HG02588 (cell line): ENCODE measurements around the gene ZFYVE27.

Source experiments
- ATAC-seq: cut with Tn5 transposase; IDR thresholded peaks from one replicate; pipeline ENCODE4 v1.9.1; 2021; ENCODE audit warnings: mild to moderate bottlenecking, moderate library complexity; ENCODE audit not compliant: unreplicated experiment

The ZFYVE27 gene

DNA sequence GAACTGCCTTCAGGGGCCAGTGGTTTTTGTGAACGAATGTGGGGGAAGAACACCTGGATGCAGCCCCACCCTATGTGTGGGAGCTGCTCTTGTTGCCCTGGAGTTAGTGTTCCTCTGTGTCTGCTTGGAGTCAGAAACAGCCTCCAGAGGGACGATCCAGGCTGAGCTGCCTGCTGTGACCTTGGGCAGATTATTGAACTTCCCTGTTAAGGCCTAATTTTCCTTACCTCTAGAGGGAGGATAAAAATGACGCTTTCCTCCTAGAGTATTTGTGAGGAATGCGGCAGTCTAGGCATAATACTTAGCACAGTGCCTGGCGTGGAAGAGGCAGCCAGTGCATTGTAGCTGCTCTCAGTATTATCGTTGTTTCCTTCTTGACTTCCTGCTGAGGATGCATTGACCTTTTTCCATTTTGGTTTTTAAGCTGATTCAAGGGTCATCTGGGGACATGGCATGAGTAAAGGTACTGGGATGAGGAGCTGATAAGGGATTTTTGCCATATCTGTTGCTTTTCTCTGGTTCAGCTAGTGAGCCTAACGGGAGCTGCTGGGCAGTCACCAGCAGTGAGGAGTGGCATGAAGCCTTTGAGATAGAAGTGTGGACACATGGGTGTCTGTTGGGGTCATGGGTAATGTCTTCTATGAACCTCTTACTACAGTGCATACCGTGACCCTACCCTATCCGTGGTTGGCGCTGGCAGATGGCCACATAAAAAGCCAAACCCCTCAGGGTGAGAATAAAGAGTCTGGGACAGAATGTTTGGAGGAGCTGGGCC is 6.4 kb downstream of the ZFYVE27 start:
- no peak for ATAC-seq

GRCh38 chr10:97744405-97745035 is 7.6 kb downstream of the ZFYVE27 start:
- no peak for ATAC-seq

GRCh38 chr10:97747573-97747972 is 10.6 kb downstream of the ZFYVE27 start:
- ATAC-seq, result no peak

- no peak for ATAC-seq
These were observed 11.2 kb downstream of the ZFYVE27 start for GRCh38 chr10:97748116-97748515.

DNA sequence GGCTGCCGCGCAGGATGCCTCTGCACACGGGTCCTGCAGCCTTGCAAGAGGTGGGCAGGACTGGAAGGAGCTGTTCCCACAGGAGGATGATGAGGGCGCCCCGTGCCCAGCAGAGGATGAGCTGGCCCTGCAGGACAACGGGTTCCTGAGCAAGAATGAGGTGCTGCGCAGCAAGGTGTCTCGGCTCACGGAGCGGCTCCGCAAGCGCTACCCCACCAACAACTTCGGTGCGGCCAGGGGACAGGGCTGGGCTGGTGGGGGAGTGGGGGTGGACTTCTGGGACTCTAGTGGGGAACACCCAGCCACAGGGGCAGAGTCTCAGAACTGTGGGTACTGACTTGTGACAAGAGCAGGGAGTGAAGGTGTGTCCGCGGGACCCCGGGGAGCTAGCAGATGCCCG is 16.0 kb downstream of the ZFYVE27 start:
- ATAC-seq, result no peak

DNA sequence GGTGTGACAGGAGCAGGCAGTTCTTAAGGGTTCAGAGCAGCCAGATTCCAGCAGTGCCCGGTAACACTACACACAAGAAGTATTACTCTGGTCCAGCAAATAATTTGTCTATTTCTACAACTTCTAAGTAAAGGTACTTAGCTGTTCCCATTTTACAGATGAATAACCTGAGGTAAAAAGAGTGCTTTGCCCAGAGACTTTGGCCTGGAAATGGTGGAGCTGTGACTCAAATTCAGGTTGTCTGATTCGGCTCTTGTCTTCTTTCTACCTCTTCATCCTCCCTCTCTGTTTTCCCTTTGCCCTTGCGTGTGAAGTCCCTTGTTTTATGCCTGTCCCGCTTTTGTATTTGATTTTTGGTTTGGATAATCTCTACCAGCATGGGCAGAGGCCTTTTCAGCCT is 17.8 kb downstream of the ZFYVE27 start:
- no peak for ATAC-seq

DNA sequence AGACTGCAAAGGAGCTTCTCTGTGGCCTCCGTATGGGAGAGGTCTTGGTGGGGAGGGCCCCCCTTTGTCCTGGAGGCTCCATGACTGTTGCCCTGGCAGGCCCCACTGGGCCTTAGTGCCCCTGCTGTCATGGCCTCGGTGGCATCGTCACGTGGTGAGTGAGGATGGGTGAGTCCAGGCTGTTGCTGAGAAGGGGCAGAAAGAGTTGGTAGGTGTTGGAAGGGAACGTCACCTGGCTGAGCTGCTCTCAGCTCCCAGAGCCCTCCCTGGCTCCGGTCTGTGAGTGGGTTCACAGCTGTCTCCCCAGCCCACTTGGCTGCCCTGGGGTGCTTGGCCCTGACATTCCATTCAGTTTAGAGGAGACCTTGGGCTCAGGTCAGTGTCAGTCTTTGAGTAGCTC is 18.8 kb downstream of the ZFYVE27 start:
- ATAC-seq, result no peak

GRCh38 chr10:97757471-97757870 is 20.5 kb downstream of the ZFYVE27 start:
- no peak for ATAC-seq

DNA sequence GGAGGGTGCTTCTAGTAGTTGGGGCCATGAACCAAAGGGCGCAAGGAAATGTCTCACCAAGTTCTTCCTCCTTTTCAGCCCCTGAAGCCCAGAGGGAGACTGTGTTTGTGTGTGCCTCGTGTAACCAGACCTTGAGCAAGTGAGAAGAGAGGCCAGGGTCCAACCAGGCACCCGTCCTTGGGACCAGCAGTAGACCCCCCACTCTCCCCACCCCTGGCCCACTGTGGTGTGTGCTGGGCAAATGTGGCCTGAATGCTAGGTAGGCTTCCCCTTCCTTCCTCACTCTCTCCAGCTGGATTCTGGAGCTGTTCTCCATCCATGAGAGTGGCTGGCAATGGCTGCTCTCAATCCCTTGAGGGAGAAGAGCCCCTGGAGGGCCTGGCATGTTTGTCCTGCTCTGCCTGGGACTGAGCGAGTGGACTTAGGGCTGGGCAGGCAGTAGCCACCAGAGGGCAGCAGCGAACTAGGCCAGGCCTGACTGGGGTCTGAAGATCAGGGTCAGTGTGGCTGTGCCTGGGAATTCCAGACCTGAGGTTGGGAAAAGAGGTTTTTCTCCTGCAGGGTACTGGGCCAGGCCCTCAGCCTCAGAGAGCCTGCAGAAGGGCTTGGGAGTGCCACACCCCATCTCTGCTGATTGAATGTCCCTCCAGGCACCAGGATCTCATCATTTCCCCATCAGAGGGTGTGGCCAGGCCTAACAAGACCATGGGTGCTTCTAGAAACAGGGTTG is 22.4 kb downstream of the ZFYVE27 start:
- ATAC-seq, result no peak

DNA sequence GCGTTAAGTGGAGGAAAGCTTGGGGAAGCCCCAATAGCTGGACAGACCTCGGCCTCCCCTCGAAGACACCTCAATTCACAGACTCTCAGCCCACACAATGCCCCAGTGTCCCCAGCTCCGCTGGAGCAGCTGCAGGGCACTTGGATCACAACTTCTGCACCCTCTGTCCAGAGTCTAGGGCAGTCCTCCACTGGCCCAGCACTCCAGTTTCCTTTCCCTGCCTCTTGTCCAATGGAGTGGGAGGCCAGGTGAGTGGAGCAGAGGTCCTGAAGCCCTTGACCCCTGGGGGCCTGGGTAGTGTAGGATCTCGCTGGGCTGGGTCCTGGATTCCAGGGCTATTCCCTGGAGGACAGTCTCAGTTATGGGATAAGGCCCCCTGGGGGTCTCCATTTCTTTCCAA is 23.0 kb downstream of the ZFYVE27 start:
- no peak for ATAC-seq

DNA sequence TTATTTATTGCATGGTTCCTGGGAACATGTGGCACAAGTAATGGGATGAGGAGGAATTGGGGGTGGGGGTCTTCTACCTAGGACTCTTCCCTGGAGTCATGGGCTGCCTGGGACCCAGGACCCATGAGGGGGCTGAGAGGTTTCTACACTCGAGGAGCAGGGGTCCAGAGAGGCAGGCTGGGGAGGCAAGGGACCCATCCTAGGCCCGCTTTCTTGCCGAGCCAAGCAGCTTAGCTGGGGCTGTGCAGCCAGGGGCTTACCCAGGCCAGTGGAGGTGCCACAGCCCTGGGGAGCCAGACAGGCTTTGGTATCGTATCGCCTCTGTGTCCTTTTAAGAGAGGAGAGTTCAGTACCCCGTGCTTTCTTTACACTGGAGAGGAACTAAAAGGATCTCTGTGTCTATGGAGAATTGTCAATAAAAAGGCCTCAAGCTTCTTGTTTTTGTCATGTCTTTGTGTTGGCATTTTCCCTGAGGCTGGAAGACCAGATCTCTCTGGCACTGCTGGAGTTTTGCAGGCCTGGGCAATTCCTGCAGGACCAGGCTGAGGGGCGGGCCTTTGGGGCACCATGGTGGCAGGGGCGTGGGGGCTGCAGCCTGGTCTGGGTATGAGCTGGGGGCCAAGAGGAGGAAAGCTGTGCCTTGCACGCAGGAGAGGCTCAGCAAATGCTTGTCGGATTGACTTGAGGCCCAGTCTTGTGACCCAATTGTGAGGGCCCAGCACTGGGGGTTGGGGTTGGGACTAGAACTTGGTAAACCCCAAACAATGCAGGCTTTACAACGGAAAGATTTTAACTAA is 23.7 kb downstream of the ZFYVE27 start:
- no peak for ATAC-seq

GRCh38 chr10:97761331-97761865 is 24.5 kb downstream of the ZFYVE27 start:
- no peak for ATAC-seq

GRCh38 chr10:97762056-97762455 is 25.1 kb downstream of the ZFYVE27 start:
- no peak for ATAC-seq

- ATAC-seq, result no peak
These were observed 25.9 kb downstream of the ZFYVE27 start for GRCh38 chr10:97762816-97763215.

- ATAC-seq, result no peak
These were observed 26.5 kb downstream of the ZFYVE27 start for GRCh38 chr10:97763411-97763810.

DNA sequence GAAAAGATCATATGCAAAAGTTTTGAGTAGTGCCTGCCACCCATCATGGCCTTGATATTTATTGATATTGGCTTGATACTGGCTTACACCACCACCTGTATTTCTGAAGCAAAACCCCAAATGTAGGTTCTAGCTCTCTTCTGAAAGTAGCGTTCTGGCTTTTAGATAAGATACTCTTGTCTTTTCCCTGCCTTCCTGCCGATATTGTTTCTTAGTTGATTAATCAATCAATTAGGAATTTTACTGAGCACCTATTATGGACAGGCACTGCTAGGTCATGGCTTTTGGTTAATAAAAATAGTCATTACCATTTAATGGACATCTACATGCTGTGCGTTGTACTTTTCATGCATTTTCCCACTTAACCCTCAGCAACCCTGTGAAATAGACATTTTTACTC is 27.0 kb downstream of the ZFYVE27 start:
- ATAC-seq, result no peak

DNA sequence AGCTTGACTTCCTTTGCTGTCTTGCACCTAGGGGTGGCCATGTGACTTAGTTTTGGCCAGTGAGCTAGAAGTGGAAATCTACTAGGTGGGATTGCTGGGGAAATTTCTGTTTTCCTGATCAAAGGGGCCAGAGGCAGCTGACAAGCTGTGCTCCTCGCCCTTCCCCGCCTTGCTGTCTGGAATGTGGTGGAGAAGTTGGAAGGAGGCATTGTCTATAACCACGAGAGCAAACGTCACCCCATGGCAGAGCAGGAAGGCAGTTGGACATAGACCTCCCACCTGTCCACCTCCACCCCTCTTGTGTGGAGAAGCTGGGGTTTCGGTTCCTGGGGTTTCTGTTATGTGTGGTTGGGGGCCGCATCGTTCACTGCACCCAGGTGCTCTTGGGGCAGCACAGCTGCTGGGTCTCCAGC is 27.6 kb downstream of the ZFYVE27 start:
- ATAC-seq, result no peak

DNA sequence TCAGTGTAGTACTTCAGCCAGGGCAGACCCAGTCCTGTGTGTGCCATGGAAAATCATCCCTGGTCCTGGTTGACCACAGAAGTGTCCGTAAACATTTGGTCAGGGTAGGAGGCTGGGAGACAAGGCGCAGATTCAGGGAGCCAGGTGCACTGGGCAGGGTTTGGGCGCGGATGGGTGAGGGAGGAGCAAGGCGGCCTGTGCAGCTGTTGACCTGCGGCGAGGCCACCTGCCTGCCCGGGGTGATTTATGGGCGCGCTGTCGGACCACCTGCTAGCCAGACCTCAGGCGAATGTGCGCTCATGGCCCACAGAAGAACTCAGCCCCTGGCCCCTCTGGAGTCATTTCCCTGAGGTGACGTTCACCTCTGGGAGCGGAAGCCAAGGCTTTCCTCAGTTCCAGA is 28.3 kb downstream of the ZFYVE27 start:
- ATAC-seq, result no peak

DNA sequence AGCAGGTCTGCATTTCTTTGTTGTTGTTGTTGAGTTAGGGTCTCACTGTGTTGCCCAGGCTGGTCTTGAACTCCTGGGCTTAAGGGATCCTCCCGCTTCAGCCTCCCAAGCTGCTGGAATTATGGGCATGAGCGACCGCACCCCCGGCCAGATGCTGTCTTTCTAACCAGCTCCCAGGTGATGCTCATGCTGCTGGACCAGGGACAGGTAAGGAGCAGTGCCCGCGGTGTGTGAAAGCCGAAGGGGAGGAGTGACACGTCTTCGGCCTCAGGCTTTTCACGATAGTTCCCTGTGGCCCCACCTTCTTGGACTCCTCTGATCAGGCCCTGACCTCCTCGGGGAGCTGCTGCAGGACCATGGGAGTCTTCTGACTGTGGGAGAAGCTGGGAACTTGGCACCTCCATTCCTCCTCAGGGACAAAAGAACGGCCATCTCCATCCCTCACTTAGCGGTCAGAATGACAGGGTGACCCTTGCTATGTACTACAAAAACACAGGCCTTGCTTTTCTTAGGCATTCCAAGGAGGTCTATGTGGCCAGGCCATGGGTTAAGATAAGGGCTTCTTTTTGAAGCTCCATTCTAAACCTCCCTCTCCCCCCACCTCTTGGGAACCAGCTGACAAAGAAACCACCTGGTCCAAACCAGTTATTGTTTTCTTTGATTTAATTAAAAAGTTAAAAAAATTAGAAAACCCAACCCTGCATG is 29.3 kb downstream of the ZFYVE27 start:
- no peak for ATAC-seq
